Inflammatory macrophage (primary cell): ENCODE data around the gene TUBA1B.
A peak's percentile ranks its signal among the peaks of the same experiment; 100 is the strongest.
"Not testable (repeated sequence)": the region's sequence is repeated elsewhere in the genome, so short reads cannot be mapped to it uniquely, and the experiment has no call there.

Experiments used
- DNase-seq, 2 donors: peaks; one replicate each; pipeline ENCODE4 v3.0.0-alpha.2; 2020 to 2022
- total RNA-seq, 18 experiments: gene quantifications; one replicate each; lab custom pipeline; 2026; ENCODE audit warnings: mixed read lengths in 6 of 18, inconsistent platforms in 2 of 18; lab: John Stamatoyannopoulos, UW

Gene TUBA1B
- 905 to 1,782 (median 1,386) reads per million in 18 experiments for total RNA-seq

GRCh38 chr12:49131051-49131893, at the start of gene TUBA1B:
Gene TUBA1B (minus strand): TSS chr12:49131395. CDS start chr12:49131300, 95 bp downstream.
- DNase-seq = peak; percentile 89 to 94

- DNase-seq = no peak
Observed at GRCh38 chr12:49174218-49174617, 43.0 kb upstream of the TUBA1B start.

- DNase-seq = no peak
Observed at GRCh38 chr12:49170924-49171323, 39.7 kb upstream of the TUBA1B start.

- no peak for DNase-seq
Observed at GRCh38 chr12:49165114-49165513, 33.9 kb upstream of the TUBA1B start.

DNA sequence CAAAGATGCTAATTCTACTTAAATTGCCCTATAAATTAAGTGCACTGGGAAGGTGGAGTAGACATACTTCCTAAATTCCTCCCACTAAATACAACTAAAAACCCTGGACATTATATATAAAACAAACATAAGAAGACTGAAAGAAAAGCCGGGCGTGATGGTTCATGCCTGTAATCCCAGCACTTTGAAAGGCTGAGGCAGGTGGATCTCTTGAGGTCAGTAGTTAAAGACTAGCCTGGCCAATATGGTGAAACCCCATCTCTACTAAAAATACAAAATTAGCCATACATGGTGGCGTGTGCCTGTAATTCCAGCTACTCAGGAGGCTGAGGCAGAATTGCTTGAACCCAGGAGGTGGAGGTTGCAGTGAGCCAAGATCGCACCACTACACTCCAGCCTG, 30.7 kb upstream of the TUBA1B start:
- not testable (repeated sequence) for DNase-seq

DNA sequence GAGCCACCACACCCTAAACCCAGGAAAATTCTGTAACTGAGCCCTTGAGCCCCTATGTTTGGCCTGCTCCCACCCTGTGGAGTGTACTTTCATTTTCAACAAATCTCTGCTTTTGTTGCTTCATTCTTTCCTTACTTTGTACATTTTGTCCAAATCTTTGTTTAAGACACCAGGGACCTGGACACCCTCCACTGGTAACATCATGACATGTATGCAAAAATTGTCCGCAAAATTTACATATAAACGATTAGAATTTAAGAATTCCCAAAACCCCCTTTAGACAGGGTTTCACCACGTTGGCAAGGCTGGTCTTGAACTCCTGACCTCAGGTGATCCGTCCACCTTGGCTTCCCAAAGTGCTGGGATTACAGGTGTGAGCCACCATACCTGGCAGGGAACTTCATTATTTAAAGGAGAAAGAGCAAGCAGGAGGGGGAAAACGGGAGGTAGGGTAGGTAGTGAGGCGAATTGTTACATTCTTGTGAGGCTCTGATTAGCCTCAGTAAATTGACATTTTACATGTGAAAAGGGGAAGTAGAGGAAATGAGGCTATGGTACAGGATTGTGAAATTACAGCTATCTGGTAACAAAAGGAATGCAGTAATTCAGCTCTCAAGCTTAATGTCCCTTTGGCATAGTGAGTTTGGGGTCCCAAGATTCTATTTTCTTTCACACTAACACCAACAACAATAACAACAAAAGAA, 30.0 kb upstream of the TUBA1B start:
- peak; percentile 45 to 75 for DNase-seq

DNA sequence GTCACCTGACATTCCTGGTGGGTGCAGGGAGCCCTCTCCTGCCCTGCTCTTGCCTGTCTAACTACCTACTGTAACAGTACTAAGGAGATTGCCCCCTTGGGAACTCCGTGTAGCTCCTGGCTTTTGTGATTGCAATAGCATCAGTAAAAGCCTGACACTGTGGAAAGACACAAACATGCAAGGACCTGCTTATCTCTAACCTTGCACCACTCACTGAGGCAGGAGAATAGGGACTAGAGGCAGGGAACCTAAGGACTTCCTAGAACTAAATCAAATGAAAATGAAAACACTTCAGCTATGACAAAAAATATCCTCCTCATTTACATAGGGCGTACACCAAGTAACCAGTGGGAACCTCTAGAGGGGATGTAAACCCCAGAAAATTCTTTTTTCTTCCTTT, 29.2 kb upstream of the TUBA1B start:
- DNase-seq = no peak

DNA sequence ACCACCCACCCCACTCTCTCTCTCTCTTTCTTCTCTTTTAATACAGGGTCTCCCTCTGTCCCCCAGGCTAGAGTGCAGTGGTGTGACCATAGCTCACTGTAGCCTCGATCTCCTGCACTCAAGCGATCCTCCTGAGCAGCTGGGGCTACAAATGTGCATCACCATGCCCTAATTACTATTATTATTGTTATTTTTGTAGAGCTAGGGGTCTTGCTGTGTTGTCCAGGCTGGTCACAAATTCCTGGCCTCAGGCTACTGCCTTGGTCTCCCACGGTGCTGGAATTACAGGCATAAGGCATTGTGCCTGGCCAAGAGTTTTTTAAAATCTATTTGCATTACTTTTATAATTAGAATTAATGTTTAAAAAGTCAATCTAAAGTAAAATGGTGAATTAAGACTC, 23.0 kb upstream of the TUBA1B start:
- no peak for DNase-seq

DNA sequence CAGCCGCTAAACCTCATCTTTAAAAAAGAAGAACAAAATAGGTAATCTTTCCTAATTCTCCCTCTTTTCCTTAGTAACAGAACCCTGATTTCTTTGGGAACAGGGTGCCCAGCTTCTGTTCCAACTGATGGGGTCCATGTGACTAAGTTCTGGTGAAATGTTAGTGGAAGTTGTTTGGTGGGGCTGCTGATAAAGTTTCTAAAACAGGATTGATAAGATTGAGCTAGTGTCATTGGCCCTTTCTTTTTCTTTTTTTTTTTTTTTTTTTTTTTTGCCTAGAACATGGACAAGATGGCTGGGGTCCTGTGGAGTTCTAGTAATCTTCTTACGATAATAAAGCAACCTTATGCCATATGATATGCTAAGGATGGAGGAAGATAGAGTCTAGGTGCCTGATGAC, 16.2 kb upstream of the TUBA1B start:
- DNase-seq = no peak

- no peak for DNase-seq
Observed at GRCh38 chr12:49146406-49146805, 15.2 kb upstream of the TUBA1B start.

DNA sequence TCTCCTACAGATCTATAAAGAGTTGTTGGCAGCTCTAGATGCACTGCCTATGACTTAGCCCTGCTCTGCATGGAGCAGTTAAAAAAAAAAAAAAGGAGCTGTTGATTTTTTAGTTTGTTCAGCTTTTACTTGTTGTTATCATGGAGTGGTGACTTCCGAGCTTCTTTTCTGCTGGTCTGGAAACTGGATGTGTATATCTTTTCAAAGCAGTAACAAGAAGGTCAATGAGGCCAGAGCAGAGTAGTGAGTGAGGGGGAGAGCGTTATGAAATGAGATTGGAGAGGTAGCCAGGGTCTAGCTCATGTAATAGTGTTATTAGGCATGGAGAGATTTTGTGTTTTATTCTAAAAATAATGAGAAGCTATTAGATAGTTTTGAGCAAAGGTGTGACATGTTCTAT, 13.2 kb upstream of the TUBA1B start:
- DNase-seq = no peak

- no peak for DNase-seq
Observed at GRCh38 chr12:49138999-49139398, 7.8 kb upstream of the TUBA1B start.

DNA sequence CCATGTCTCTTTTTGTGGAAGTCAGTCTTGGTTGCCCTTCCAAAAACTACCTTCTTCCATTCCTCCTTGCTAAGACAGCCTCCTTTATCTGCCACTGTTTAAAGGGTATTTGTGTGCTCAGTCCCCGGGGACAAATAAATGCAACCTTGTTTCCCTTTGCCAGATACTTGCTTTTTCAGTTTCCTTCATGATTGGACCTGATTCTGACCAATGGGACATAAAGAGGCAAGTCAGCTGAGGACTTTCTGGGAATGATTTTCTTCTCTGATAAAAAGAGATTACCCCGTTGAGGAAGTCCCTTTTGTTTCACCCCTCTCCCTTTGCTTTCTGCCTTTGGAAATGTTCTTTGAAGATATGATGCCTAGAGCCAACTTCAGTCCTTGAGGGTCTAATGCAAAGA, 7.4 kb upstream of the TUBA1B start:
- DNase-seq = no peak

- DNase-seq = no peak
Observed at GRCh38 chr12:49137476-49137875, 6.3 kb upstream of the TUBA1B start.

DNA sequence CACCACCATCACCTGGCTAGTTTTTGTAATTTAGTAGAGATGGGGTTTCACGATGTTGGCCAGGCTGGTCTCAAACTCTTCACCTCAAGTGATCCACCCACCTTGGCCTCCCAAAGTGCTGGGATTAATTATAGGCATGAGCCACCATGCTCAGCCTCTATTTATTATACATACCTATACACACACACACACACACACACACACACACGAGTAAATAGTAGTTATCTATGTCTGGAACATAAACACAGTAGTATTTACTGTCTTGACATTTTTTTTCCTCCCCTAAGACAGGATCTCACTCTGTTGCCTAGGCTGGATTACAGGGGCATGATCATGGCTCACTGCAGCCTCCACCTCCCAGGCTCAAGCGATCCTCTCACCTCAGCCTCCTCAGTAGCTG, 5.8 kb upstream of the TUBA1B start:
- not testable (repeated sequence) for DNase-seq

- DNase-seq = peak in 1 of 2 donors; percentile 19
Observed at GRCh38 chr12:49133590-49133989, 2.4 kb upstream of the TUBA1B start.

DNA sequence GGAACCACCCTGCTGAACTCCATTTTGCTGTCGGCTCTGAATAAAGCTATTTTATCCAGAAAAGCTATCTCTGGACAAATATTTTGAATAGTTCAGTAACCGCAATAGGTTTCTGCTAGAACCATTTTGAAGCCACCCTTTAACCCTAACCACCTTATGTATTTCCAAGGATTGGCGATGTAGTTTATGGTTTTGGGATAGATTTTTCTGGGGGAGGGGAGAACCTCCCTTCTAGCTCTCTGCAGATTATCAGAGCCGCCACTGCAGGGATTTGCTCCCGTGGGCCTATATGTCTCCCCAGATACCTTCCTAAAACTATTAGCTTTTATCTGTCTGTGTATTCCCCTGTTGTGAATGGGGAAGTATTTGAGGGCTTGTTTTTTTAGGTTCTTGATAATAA, 1.8 kb upstream of the TUBA1B start:
- no peak for DNase-seq

- DNase-seq = peak; percentile 15 to 46
Observed at GRCh38 chr12:49131894-49132461, 783 bp upstream of the TUBA1B start.

GRCh38 chr12:49130151-49131050, 794 bp downstream of the TUBA1B start:
- DNase-seq = peak; percentile 97 to 98

- DNase-seq = no peak
Observed at GRCh38 chr12:49129332-49130150, 1.7 kb downstream of the TUBA1B start.

GRCh38 chr12:49127971-49128370, 3.2 kb downstream of the TUBA1B start:
- not testable (repeated sequence) for DNase-seq
